GM21423 (cell line): Measurements from ENCODE around the gene DLG5.
A peak's percentile ranks its signal among the peaks of the same experiment; 100 is the strongest.

ENCODE experiments used
- ATAC-seq: cut with Tn5 transposase; IDR thresholded peaks from one replicate; pipeline ENCODE4 v1.9.1; 2021; ENCODE audit warnings: mild to moderate bottlenecking, moderate library complexity; ENCODE audit not compliant: unreplicated experiment

DLG5 gene

DNA sequence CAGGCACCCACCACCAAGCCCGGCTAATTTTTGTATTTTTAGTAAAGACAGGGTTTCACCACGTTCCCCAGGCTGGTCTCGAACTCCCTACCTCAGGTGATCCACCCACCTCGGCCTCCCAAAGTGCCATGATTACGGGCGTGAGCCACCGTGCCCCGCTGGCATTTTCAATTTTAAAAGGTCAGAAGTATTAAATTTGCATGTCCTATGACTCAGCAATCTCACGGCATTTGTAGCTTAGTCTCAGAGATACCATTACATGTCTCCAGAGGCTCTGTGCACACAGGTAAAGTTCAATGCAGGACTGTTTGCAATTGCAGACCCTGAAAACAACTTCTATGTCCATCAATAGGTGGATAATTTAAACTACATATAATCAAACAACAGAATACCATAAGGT lies 99.2 kb downstream of the DLG5 start:
- no peak for ATAC-seq

DNA sequence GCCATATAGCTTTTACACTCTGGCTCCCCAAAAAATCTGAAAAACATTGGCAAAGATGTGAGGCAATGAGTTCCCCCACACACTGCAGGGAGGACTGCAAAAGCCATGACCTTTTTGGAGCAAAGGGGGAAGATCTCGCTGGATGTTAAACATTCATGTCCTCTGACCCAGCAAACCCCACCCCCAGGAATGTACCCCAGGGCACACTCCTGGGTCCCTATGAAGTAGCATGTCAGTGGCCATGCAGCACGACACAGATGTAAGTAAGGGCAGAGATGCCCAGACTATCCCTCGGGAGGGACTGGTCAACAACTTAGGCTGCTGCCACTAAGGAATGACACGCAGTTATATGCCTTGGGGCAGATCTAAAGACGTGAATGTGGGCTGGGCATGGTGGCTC lies 100.6 kb downstream of the DLG5 start:
- no peak for ATAC-seq

DNA sequence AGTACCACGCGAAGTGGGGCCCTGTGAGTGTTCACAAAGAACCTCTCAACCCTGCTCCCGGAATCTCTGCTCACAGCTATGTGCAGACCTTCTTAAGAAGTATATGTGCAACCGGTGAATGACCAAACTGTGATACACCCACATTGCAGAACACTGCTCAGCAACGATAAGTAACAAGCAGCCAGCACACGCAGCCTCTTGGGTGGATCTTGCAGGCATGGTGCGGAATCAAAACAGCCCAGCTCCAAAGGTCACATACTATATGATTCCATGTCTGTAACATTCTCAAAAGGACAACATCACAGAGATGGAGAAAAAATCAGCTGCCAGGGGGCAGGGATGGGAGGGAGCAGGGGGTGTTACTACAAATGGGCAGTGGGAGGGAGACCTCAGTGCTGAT lies 101.6 kb downstream of the DLG5 start:
- no peak for ATAC-seq

DNA sequence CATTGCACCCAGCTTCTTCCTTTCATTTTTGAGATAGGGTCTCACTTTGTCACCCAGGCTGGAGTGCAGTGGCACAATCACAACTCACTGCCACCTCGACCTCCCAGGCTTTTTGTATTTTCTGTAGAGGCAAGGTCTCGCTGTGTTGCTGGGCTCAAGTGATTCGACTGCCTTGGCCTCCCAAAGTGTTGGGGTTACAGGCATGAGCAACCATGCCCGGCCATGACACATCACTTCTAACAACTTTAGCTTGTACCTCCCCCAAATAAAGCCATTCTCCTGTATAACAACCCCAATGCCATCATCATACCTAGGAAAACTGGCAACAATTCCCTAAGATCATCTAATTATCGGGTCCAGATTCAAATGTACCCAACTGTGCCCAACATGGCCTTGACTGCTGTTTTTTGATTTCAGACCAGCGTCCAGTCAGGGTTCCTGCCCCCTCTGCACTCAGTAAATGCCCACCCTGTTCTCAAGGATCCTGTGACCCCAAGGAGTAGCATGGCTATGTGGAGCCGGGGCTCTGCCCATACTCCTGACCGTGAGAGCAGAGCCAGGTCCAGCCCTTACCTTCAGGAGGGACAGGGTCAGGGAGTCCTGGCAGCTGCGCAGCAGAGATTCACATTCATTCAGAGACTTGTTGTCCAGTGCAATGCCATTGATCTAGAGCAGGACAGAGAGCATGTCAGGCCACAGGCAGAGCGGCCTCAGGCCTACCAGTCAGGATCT lies 102.6 kb downstream of the DLG5 start:
- no peak for ATAC-seq

DNA sequence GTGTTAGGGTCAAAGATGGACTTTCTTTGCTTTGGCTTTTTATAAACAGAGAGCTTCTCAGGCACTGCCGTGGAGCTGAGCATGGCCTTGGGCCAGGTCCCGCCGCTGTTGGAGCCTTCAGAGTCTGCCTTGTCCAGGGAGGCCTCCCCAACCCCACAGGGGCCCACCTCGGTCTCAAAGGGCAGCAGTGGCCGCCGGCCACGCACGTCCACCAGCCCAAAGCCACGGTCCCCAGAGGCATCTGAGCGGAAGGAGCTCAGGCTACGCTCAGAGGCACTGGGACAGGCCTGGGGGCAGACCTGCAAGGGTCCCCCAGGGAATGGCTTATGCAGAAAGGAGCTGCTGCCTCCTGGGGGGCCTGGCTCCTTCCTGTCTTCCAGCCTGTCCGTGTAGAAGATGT lies 105.0 kb downstream of the DLG5 start:
- no peak for ATAC-seq

DNA sequence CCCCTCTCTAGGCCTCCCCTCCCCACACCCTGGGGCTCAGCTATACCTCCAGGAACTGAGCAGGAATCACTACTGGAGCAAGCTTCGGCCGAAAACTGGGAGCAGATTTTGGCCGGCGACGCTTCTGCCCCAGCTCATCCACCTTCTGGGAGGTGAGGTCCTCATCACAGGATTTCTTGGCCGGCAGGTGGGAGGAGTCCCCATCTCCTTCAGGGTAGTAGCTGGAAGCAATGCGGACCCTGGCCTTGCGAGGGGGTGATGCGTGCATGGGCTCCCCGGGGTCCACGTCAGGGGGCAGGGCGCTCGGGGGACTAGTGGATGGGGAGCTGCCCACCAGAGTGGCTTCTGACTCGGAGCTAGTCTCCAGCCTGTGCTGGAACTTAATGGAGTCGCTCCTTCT lies 105.5 kb downstream of the DLG5 start:
- ATAC-seq = no peak

DNA sequence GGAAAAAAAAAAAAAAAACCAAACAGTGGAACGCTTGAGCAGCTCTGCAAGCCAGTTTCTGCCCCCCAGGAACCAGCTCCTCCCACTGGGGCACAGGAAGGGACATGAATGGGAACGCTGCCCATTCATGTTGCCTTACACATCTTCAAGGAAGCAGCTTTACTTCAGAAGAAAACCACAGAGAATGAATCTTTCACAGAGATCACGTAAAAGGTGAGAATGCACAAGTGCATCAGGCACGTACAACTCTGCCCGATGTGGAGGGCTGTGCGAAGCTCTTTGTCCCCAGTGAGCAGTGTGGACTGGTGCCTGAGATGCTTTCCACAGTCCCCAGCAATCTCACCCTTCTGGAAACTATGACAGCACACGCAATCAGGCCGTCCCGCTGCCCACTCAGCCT lies 106.2 kb downstream of the DLG5 start:
- ATAC-seq = no peak

DNA sequence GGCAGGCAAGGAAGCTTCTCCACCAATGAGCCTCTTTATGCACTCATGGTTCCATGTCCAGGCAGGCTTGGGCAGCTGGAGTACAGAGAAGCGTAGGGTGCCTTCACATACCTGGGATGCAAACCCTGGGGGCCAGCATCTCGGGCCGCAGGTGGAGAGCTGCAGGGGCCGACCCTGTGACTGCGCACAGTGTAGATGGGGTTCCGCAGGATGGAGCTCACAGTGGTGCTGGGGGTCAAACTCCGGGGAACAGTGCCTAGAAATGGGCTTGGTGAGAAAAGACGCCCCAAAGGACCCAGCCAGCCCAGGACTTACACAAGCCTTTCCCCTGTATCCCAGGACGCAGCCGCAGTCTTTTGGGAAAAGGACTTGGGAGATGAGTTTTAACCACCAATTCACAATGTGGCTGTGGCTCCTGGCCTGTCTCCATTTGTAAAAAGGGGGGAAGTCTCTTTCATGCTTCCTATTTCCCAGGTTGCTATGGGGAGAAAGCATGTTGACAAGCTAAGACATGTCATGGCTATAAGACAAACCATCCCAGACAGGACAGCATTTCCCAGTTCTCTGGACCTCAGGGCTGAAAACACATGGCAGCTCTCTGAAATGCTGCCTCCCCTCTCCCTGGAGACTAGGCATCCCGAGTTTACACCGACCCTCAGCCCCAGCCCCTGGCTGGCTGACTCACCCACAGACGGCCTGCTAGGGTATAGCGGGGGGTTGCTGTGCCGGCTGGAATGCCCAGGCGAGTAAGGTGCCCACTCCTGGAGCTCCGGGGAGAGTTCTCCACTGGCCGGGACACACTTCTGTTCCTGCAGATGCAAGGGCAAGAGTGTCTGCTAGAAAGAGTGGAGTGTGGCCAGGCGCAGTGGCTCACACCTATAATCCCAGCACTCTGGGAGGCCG lies 107.1 kb downstream of the DLG5 start:
- no peak for ATAC-seq

DNA sequence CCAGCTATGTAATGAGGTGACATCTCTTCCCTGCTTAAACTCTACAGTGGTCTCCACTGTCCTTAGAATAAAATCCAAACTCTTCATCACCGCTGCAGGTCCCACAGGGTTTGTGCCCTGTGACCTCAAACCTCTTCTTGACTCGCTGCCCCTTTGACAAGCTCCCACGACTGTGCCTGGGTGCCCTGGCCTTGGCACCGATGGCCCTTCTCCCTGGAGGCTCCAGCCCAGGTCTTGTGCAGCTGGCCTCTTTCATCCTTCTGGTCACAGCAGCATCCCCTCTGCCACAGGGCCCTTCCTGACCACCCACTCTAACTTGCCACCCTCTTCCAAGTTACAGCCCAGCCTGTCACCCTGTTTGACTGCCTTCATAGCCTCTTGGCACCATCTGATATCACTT lies 108.2 kb downstream of the DLG5 start:
- no peak for ATAC-seq

DNA sequence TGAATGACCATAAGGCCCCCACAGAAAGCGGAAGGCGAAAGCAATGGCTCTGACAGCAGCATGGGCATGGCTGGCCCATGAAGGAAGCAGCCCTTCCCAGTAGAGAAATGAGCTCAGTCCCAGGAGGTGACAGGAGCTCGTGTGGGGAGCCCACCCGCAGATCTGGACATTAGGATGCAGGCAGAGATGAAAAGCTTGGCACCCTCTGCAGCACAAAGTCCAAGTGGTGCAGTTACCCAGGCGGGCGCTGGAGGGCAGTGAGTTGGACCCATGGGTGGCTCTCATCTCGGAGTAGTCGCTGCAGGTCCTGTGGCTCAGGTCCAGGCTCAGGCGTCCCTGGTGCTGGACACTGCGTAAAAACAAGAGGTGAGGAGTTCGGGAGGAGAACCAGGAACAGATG lies 109.0 kb downstream of the DLG5 start:
- no peak for ATAC-seq

DNA sequence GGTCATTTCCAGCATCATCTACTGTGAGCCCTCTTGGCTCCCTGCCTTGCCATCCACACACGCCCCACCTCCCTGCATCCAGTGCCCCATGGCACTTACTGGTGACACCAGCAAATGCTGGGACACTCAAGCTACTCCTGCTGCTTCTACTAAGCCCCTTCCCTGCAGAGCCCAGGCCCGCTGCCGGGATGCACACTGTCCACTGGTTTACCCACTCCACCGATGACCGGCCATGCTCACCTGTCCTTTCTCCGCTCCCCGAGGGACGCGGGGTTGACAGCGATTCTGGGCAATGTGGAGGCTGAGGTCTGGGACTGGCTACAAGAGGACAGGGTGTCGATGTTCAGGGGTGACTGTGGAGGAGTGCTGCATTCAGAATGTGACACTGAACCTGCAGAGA lies 110.2 kb downstream of the DLG5 start:
- ATAC-seq = no peak

DNA sequence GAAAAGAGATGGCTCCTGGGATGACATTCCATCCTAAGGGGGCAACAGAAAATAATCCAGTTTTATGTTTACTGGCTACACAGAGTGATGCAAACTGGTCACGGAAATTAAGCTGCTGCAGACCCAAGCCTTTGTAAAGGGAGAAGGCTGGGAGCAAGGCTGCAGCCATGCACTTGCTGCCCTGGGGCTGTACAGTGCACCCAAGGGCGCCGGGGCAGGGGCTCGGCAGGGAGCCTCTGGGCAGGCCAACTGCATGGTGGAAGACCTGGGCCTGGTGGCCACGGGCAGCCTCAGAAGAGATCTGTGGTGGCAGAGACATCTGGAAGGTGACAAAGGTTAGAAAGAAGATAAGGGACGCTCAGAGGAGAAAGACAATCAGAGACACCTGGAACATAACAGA lies 113.8 kb downstream of the DLG5 start:
- ATAC-seq = no peak

DNA sequence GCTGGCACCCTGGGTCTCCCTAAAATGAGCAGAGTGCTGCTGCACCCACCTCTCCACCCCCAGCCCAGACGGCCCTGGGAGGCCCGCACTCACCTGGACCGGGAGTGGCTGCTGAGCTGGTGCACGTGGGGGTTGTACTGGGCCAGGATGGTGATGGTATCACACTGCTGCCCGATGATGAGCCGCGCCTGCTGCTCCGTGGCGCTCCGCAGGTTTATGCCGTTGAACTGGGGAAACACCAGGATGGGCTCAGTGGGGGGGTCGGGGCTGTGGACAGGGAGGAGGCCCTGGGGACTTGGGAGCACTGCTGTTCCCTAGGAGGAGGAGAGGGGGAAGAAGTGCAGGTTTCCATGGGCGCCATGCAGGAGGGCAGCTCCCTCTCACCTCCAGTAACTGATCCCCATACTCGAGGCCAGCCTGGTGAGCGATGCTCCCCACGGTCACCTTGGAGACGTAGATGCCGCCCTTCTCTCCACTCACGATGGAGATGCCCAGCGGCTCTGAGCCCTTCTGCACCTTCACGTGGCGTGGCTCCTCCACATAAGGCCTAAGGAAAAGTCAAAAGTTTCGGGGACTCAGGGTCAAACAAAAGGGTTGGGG lies 114.6 kb downstream of the DLG5 start:
- ATAC-seq = no peak

DNA sequence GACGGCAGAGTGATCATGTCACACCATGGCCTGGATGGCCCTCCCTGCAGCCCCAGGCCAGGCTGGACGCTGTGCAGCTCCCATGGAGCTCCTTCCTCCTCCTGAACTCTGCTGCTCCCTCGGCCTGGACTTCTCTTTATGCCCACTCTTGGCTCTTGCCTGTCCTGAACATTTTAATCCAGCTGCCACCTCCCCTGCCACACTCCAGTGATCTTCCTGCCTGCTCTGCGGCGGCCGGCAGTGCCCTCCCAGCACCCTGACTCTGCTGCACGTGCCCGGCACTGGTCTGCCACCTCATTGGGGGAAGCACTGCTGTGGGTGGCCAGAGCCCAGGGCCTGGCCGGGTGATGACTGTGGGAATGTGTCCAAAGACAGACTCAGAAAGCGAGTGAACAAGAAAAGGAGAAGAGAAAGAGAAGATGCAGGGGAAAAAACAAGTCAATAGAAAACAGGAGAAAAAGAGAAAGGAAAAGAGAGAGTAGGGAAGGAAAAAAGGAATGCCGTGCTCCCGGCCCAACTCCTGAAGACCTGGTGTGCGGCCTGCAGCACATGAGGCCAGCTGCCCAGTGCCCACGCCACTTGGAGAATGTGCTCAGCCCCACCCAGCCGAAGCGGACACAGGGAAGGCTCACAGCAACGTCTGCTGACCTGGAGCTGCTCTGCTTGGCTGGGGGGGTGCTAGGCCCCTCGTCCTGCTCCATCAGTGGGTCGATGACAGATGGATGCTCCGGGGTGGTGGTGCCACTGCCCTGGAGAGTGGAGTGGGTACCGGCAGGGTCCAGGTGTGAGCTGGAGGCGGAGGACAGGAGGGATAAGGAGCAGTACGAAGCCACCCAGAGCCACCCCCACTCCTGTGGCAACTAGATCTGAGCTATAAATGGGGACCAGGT lies 115.9 kb downstream of the DLG5 start:
- ATAC-seq = no peak

DNA sequence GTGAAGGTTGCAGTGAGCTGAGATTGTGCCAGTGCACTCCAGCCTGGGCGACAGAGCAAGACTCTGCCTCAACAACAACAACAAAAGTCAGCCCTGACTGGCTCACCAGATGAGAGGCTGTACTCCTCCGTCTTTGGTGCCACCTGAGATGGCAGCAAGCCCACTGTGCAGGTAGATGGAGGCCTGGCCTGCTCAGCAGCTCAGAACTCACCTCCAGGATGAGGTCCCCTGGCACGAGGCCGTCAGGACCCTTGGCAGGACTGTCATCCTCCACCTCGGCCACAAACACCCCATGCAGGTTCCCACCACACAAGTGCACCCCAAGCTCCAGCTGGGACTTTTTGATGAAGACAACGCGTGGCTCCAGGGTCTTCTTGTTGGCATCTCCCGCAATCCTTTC lies 117.2 kb downstream of the DLG5 start:
- no peak for ATAC-seq

DNA sequence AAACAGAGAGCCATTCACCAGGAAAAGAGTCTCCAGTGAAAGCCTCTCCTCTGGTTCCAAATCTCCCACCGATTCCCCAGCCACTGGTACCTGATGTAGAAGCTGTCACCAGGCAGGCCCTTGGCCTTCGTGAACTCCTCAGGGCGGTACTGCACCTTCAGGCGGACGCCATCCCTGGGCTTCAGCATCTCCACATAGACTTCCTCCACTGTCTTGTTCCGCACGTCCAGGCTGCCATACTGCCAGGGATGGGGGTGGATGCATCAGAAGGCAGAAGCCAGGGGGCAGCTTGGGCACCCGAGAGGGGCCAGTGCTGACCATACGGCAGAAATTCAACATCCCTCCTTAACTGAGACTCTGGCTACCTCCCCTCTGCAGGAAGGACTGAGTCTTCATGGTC lies 118.8 kb downstream of the DLG5 start:
- no peak for ATAC-seq

DNA sequence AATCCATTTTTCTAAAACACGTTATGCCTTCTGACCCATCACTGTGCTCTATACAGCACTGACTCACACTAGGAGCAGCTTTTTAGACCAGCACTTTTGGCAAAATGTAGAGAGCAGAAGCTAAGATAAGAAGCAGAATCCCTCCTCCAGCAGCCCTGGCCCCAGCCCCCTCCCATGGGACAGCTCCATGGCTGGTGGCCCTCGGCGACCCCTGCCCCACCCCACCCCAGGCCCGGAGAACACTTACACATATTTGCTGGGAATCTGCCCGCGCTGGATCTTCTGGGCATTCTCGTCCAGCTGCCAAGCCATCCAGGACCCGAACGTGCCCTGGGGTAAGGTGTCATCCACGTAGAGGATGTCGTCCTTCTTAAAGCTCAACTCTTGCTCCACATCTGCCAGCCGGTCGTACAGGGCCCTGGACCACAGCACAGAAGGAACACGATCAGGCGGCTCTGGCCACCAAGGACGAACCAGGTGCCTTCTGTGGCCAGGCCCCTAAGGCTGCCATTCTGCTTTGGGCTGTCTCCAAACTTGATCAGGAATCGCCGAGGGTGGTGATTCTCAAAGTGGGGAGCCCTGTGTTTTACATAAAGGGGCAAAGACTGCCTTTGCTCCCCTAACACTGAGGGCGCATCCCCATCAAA lies 119.9 kb downstream of the DLG5 start:
- ATAC-seq = no peak

DNA sequence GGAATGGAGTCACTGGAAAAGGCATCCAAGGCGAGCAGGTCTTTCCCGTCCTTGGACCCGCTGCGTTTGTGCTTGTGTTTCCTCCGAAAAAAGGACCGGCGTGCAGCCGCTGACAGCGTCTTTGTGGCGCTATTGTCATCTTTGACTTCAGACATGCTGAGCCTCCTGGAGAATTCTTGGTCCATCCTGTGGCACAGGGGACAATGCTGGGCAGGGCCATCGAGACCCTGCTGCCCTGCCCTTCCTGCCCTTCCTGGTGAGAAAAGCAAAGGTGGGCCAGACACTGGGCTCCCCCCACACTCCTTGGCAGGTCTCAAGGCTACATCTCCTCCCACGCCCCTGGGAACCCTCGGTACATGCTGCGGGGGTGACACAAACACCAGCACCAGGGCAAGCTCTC lies 120.9 kb downstream of the DLG5 start:
- ATAC-seq = no peak

DNA sequence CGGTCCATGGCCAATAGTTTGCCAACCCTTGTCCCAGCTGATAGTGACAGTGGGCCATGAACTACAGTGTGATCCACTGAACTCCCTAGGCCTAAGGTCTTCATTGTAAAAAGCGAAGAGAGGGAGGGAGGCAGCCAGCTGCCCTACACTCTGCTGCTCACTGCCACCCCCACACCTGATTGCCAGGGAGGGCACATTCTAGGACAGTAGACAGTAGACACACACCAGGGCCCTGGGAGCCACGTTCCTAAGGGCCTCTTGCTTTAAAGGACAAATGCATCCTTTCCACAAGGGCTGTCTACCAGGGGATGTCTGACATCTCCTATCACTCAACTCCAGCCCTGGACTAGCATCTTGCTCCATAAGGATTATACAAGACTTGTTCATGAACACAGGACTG lies 122.2 kb downstream of the DLG5 start:
- ATAC-seq = no peak

DNA sequence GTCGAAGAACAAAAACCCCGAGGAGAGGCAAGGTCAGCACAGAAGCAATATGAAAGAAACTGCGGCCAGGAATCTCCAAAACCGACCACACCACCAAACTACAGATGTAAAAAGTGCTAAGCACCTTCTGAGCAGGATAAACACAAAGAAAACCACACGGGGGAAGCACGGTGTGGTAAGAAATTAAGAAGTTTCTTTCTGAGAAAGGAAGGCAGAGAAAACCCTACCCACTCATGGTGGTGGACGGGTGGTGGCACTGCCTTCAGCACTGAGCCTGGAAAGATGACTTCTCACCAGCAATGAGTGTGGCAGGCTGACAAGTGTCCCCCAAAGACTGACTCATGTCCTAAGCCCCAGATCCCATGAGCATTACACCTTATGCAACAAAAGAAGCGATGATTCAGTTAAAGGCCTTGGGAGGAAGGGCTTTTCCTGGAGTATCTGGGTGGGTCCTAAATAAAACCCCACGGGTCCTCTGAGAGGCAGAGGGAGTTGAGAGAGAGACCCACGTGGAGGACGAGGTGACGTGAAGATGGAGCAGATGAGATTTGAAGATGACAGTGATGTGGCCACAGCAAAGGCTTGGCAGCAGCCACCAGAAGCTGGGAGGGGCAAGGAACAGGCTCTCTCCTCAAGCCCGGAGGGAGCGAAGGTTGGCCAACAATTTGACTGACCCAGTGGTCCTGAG lies 124.9 kb downstream of the DLG5 start:
- ATAC-seq = peak; percentile 60
